GM12878 (cell line): Measurements from ENCODE around the gene STX10. TPM values are rescaled to one million over a fixed set of nuclear protein-coding genes. Genes with fewer than 3 reads are reported as not detected.
A peak's percentile ranks its signal among the peaks of the same experiment; 100 is the strongest.

Experiments used
- CTCF ChIP-seq, 3 experiments: IDR thresholded peaks in 2 of 3; conservative IDR thresholded peaks in 1 of 3; 2 replicates each; pipeline ENCODE4 v1.5.1; 2011; ENCODE audit warnings: low read depth in 3 of 3, low read length in 3 of 3, mild to moderate bottlenecking in 3 of 3, control low read depth in 2 of 3, moderate library complexity in 2 of 3, inconsistent platforms in 1 of 3, mixed read lengths in 1 of 3; ENCODE audit not compliant: control insufficient read depth in 2 of 3, insufficient read depth in 1 of 3; ENCODE audit errors: extremely low read depth in 1 of 3
- EZH2 ChIP-seq: IDR thresholded peaks from 2 replicates; pipeline ENCODE4 v1.6.1; 2012; ENCODE audit warnings: low read depth, mild to moderate bottlenecking, control low read depth, inconsistent platforms, low read length, borderline replicate concordance; ENCODE audit not compliant: control insufficient read depth
- IRF4 ChIP-seq: IDR thresholded peaks from 2 replicates; pipeline ENCODE4 v1.6.1; 2011; ENCODE audit warnings: low read depth, low read length
- JUNB ChIP-seq: IDR thresholded peaks from 2 replicates; pipeline ENCODE4 v1.6.1; 2016; ENCODE audit warnings: antibody characterized with exemption, mild to moderate bottlenecking
- KLF5 ChIP-seq: fragments of 450-650 bp; IDR thresholded peaks from 2 replicates; pipeline ENCODE4 v1.6.1; 2014; ENCODE audit warnings: mild to moderate bottlenecking; ENCODE audit not compliant: partially characterized antibody
- MEF2A ChIP-seq: IDR thresholded peaks from 2 replicates; pipeline ENCODE4 v1.6.1; 2011; ENCODE audit warnings: low read depth, mild to moderate bottlenecking, low read length, moderate library complexity; ENCODE audit not compliant: insufficient read depth
- PAX8 ChIP-seq: fragments of 450-650 bp; IDR thresholded peaks from 2 replicates; pipeline ENCODE4 v1.6.1; 2017; ENCODE audit warnings: mild to moderate bottlenecking, moderate library complexity
- PML ChIP-seq: IDR thresholded peaks from 2 replicates; pipeline ENCODE4 v1.6.1; 2012; ENCODE audit warnings: low read length, inconsistent platforms
- RAD21 ChIP-seq: IDR thresholded peaks from 2 replicates; pipeline ENCODE4 v1.6.1; 2011; ENCODE audit warnings: mild to moderate bottlenecking, low read depth, low read length, moderate library complexity; ENCODE audit not compliant: insufficient read depth
- REST ChIP-seq: IDR thresholded peaks from 2 replicates; pipeline ENCODE4 v1.6.1; 2012; ENCODE audit warnings: mild to moderate bottlenecking, low read depth, low read length
- SMC3 ChIP-seq: IDR thresholded peaks from 2 replicates; pipeline ENCODE4 v1.6.1; 2011; ENCODE audit warnings: low read length, improper control_type of control experiment, borderline replicate concordance
- TAF1 ChIP-seq: IDR thresholded peaks from 2 replicates; pipeline ENCODE4 v1.6.1; 2011; ENCODE audit warnings: mild to moderate bottlenecking, low read depth, low read length, borderline replicate concordance
- USF2 ChIP-seq: IDR thresholded peaks from 2 replicates; pipeline ENCODE4 v1.6.1; 2011; ENCODE audit warnings: low read depth, low read length, improper control_type of control experiment, borderline replicate concordance
- YY1 ChIP-seq: IDR thresholded peaks from 2 replicates; pipeline ENCODE4 v1.6.1; 2011; ENCODE audit warnings: low read depth, mild to moderate bottlenecking, low read length
- ZBTB4 ChIP-seq: fragments of 450-650 bp; formaldehyde crosslinking; IDR thresholded peaks from 2 replicates; pipeline ENCODE4 v1.4.0; 2022; ENCODE audit warnings: mild to moderate bottlenecking, moderate library complexity
- ZNF24 ChIP-seq: fragments of 450-650 bp; IDR thresholded peaks from 2 replicates; pipeline ENCODE4 v1.6.1; 2017; ENCODE audit warnings: antibody characterized with exemption, mild to moderate bottlenecking
- polyA plus RNA-seq, 11 experiments: library from polyadenylated mRNA; depleted of rRNA in 4 of 11; unstranded in 6 of 11; stranded (reverse) in 5 of 11; fragments of >200 nt; fragmentation: Nextera tagmentation in 4 of 11; fragmentation: Illumina TruSeq in 1 of 11; extraction: Ambion mirVana in 4 of 11; extraction: Trizol in 1 of 11; gene quantifications; 1 replicate in 1 of 11; 2 replicates in 10 of 11; pipeline versions ENCODE4 v1.2.1 to v1.2.3, GENCODE V29; 2011 to 2016; ENCODE audit warnings: inconsistent platforms in 2 of 11, missing spikeins in 2 of 11, low read depth in 1 of 11
- total RNA-seq, 4 experiments: library from RNA; depleted of rRNA in 3 of 4; stranded (reverse); fragments of >200 nt in 3 of 4; fragmentation: Illumina TruSeq in 1 of 4; extraction: Trizol in 1 of 4; gene quantifications; 2 replicates each; pipeline versions ENCODE4 v1.2.1 to v1.2.3, GENCODE V29; 2013 to 2021

Gene STX10
- total and polyA plus RNA-seq, 10 of the 15 experiments (the other 5 are each of a cell fraction or from before 2014, with no cell fraction given) = 0.56 to 76.1 (median 47.6) TPM

- TF ChIP-seq EZH2 = no peak
- peak; percentile 81 for TF ChIP-seq RAD21
- no peak for TF ChIP-seq PAX8
- TF ChIP-seq JUNB = no peak
- peak; percentile 62 to 75 (median 75); a peak in 5 of 6 replicates for TF ChIP-seq CTCF (IDR thresholded peaks at IDR 0.05 in 2 of 3, conservative IDR thresholded peaks at IDR 0.05 in 1 of 3; ENCODE audit: control insufficient read depth in 2 of 3, extremely low read depth in 1 of 3, insufficient read depth in 1 of 3, low read depth in 3 of 3, low read length in 3 of 3)
- no peak for TF ChIP-seq KLF5
- TF ChIP-seq YY1 = no peak
- no peak for TF ChIP-seq IRF4
- TF ChIP-seq ZNF24 = no peak
- TF ChIP-seq REST = no peak
- TF ChIP-seq ZBTB4 (CRISPR knock-in tag) = no peak
- no peak for TF ChIP-seq USF2
- no peak for TF ChIP-seq TAF1
- 0 out of 2 replicates have a peak, but pooled peaks have one; percentile 11 for TF ChIP-seq MEF2A
- TF ChIP-seq PML = no peak
- TF ChIP-seq SMC3 = peak; percentile 56
These were observed 45.5 kb upstream of the STX10 start (continued) for GRCh38 chr19:13195678-13196077.
